ENCODE measurements around the gene SMAP1.

SMAP1 gene

GRCh38 chr6:70900047-70900446 is 232.4 kb downstream of the SMAP1 start:
- no peak for DNase-seq (ENCODE audit: low read depth)

DNA sequence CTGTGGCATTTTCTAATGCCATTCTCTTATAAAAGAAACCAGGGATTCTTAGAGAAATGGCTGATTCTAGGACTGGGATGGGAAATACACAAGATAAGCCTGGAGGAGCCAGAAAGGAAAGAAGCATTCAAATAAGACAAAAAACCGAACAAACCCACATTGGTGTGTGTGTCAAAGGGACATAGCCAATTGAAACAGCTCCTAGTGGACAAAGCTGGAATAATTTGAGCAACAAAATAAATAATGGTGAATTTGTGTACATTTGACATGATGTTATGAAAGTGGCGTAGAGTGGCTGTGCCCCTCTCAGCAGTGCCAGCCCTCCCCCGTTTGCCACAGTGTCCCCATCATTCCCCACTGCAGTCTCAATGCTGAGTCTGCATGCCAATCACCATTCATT is 233.6 kb downstream of the SMAP1 start:
- no peak for DNase-seq (ENCODE audit: low read depth)

GRCh38 chr6:70903665-70904452 is 236.2 kb downstream of the SMAP1 start:
- DNase-seq (ENCODE audit: low read depth), result no peak

DNA sequence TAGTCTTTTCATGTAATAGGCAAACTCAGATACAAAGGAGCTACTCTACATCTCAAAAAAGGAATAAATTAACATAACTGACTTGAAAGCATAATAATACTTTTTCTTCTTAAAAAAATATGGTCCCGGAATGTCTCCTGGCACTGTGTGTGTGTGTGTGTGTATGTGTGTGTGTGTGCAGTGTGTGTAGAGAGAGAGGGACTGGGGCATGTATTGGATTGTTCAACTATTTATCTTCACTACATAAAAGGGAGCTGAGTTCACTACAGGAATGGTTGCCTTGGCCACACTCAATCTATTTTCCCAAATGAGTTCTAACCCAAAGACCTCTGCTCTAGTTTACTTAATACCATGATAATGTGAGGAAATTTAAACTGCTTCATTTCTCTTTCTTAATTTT is 238.1 kb downstream of the SMAP1 start:
- no peak for DNase-seq (ENCODE audit: low read depth)

Data from stimulated activated CD8-positive, alpha-beta memory T cell treated with anti-CD3 and anti-CD28 coated beads, Interleukin-15, amount 100 ng/mL, for 1 hour (primary cell).